A549 (cell line): ENCODE data around the gene ARHGAP28. TPM values are rescaled to one million over a fixed set of nuclear protein-coding genes. Genes with fewer than 3 reads are reported as not detected.

ENCODE experiments used
- ATAC-seq, 2 experiments: fragments of 200-7000 bp in 1 of 2; fragments of >200 bp in 1 of 2; cut with Nextera tagmentation in 1 of 2; cut with Tn5 transposase in 1 of 2; 3 replicates each; pipeline versions ENCODE4 v1.8.0 to v1.9.1; 2018 to 2020; ENCODE audit warnings: mild to moderate bottlenecking in 1 of 2, moderate library complexity in 1 of 2
- CTCF ChIA-PET: fragments of 300-600 bp; sonication (Branson Sonifier 250); formaldehyde crosslinking; extraction: SDS; loops from one replicate; lab custom pipeline; 2021; ENCODE audit warnings: antibody characterized with exemption, inconsistent platforms; lab: Yijun Ruan, JAX
- POLR2A ChIA-PET: fragments of 350-600 bp; formaldehyde crosslinking; extraction: SDS; loops from one replicate; lab custom pipeline; 2021; ENCODE audit warnings: antibody characterized with exemption, inconsistent platforms; lab: Yijun Ruan, JAX
- DNase-seq, 2 experiments: peaks; one replicate each; pipeline versions ENCODE4 v3.0.0 to v3.0.0-alpha.2; 2011 to 2016; ENCODE audit warnings: low read depth in 1 of 2, low spot score in 1 of 2
- FAIRE-seq: peaks from 2 replicates; lab custom pipeline; 2011; peaks lifted over from hg19 to GRCh38; lab: Jason Lieb, UNC
- H3K27ac ChIP-seq, 2 experiments: fragments of >200 bp; sonication (Bioruptor Twin); formaldehyde crosslinking; 3 replicates each; pipeline ENCODE4 v1.5.1; 2016 to 2017
- H3K4me1 ChIP-seq: fragments of >200 bp; sonication (Bioruptor Twin); formaldehyde crosslinking; 3 replicates; pipeline ENCODE4 v1.6.1; 2016
- H3K4me2 ChIP-seq: fragments of >200 bp; sonication (Bioruptor Twin); formaldehyde crosslinking; 3 replicates; pipeline ENCODE4 v1.6.1; 2016
- H3K4me3 ChIP-seq: fragments of >200 bp; sonication (Bioruptor Twin); formaldehyde crosslinking; 3 replicates; pipeline ENCODE4 v1.5.1; 2016
- H3K9me3 ChIP-seq: fragments of >200 bp; sonication (Bioruptor Twin); formaldehyde crosslinking; 3 replicates; pipeline ENCODE4 v1.6.1; 2016
- BHLHE40 ChIP-seq: IDR thresholded peaks from 2 replicates; pipeline ENCODE4 v1.6.1; 2012; ENCODE audit warnings: low read depth, low read length, inconsistent platforms
- CBX8 ChIP-seq: fragments of 200-600 bp; sonication (generic); IDR thresholded peaks from 2 replicates; pipeline ENCODE4 v1.6.1; 2016
- CHD4 ChIP-seq: fragments of 200-600 bp; sonication (generic); IDR thresholded peaks from 2 replicates; pipeline ENCODE4 v1.6.1; 2016; ENCODE audit warnings: antibody characterized with exemption, mild to moderate bottlenecking, borderline replicate concordance
- E2F6 ChIP-seq: IDR thresholded peaks from 2 replicates; pipeline ENCODE4 v1.6.1; 2012; ENCODE audit warnings: low read depth, borderline replicate concordance
- ELK1 ChIP-seq: fragments of 150-350 bp; IDR thresholded peaks from 2 replicates; pipeline ENCODE4 v1.6.1; 2014; ENCODE audit warnings: low read depth, mild to moderate bottlenecking, low read length
- GATA3 ChIP-seq: IDR thresholded peaks from 2 replicates; pipeline ENCODE4 v1.6.1; 2012; ENCODE audit warnings: borderline replicate concordance
- HES2 ChIP-seq: fragments of >200 bp; sonication (Bioruptor Twin); formaldehyde crosslinking; IDR thresholded peaks from 2 replicates; pipeline ENCODE4 v1.6.1; 2016
- HMGXB4 ChIP-seq: fragments of 250-450 bp; sonication (Bioruptor Pico); IDR thresholded peaks from 2 replicates; pipeline ENCODE4 v1.5.0; 2021; ENCODE audit warnings: mild to moderate bottlenecking, moderate library complexity, borderline replicate concordance
- HOXA7 ChIP-seq: fragments of 250-450 bp; sonication (Bioruptor Pico); IDR thresholded peaks from 2 replicates; pipeline ENCODE4 v1.5.0; 2020; ENCODE audit warnings: mild to moderate bottlenecking, moderate library complexity
- HOXB13 ChIP-seq: fragments of 250-450 bp; sonication (Bioruptor Pico); IDR thresholded peaks from 2 replicates; pipeline ENCODE4 v1.5.0; 2020; ENCODE audit warnings: low read depth, mild to moderate bottlenecking, moderate library complexity
- JUN ChIP-seq, 2 experiments: fragments of >200 bp; sonication (Bioruptor Twin); formaldehyde crosslinking; IDR thresholded peaks; 2 replicates in 1 of 2; 3 replicates in 1 of 2; pipeline ENCODE4 v1.6.1; 2016 to 2017
- JUNB ChIP-seq: fragments of >200 bp; sonication (Bioruptor Twin); formaldehyde crosslinking; IDR thresholded peaks from 2 replicates; pipeline ENCODE4 v1.6.1; 2016
- KDM1A ChIP-seq: fragments of 200-600 bp; sonication (generic); IDR thresholded peaks from 2 replicates; pipeline ENCODE4 v1.6.1; 2016; ENCODE audit warnings: low read depth, mild to moderate bottlenecking
- MAZ ChIP-seq: fragments of 150-350 bp; IDR thresholded peaks from 2 replicates; pipeline ENCODE4 v1.6.1; 2014; ENCODE audit warnings: antibody characterized with exemption, low read depth, low read length, borderline replicate concordance
- MYC ChIP-seq: IDR thresholded peaks from 2 replicates; pipeline ENCODE4 v1.6.1; 2012; ENCODE audit warnings: mild to moderate bottlenecking, inconsistent platforms, low read length, improper control_type of control experiment, borderline replicate concordance
- NFE2L2 ChIP-seq: fragments of 150-350 bp; conservative IDR thresholded peaks from 2 replicates; pipeline ENCODE4 v1.6.1; 2014; ENCODE audit warnings: low read length
- POLR2A ChIP-seq: IDR thresholded peaks from 2 replicates; pipeline ENCODE4 v1.6.1; 2012; ENCODE audit warnings: mild to moderate bottlenecking, low read length
- POLR2AphosphoS2 ChIP-seq: conservative IDR thresholded peaks from 2 replicates; pipeline ENCODE4 v1.6.1; 2012; ENCODE audit warnings: low read length, improper control_type of control experiment, inconsistent platforms
- RNF2 ChIP-seq: fragments of 200-600 bp; sonication (generic); IDR thresholded peaks from 2 replicates; pipeline ENCODE4 v1.6.1; 2016; ENCODE audit warnings: low read depth, mild to moderate bottlenecking, antibody characterized with exemption, moderate library complexity, borderline replicate concordance
- TFCP2L1 ChIP-seq: fragments of 250-450 bp; sonication (Bioruptor Pico); IDR thresholded peaks from 2 replicates; pipeline ENCODE4 v1.5.0; 2021; ENCODE audit warnings: mild to moderate bottlenecking
- ZC3H11A ChIP-seq: fragments of 450-650 bp; IDR thresholded peaks from 2 replicates; pipeline ENCODE4 v1.6.1; 2014; ENCODE audit warnings: antibody characterized with exemption, mild to moderate bottlenecking
- ZFP36 ChIP-seq: fragments of 450-650 bp; IDR thresholded peaks from 2 replicates; pipeline ENCODE4 v1.6.1; 2014; ENCODE audit warnings: borderline replicate concordance; ENCODE audit not compliant: partially characterized antibody
- ZNF302 ChIP-seq: fragments of 250-450 bp; sonication (Bioruptor Pico); IDR thresholded peaks from 2 replicates; pipeline ENCODE4 v1.9.0; 2021; ENCODE audit warnings: inconsistent platforms, mild to moderate bottlenecking, moderate library complexity
- WGBS: methylation state at CpG from one replicate; pipeline ENCODE4 v1.1.6; 2017; ENCODE audit errors: missing lambda C conversion rate; 5-methylcytosine and 5-hydroxymethylcytosine counted together
- polyA plus RNA-seq, 4 experiments: library from polyadenylated mRNA; depleted of rRNA in 3 of 4; stranded (reverse); fragments of >200 nt; fragmentation: RNase III in 1 of 4; extraction: RNeasy Plus Mini Kit Qiagen cat#74134 plus additional on column Dnase treatment in 1 of 4; gene quantifications; 2 replicates in 3 of 4; 3 replicates in 1 of 4; pipeline ENCODE4 v1.2.3, GENCODE V29; 2011 to 2017

Gene ARHGAP28
- polyA plus RNA-seq, 2 of the 4 experiments (the other 2 are of a cell fraction): 0.13 to 0.17 TPM

- POLR2A ChIA-PET: no interaction called here
- CTCF ChIA-PET: interaction anchor here (1.2 kb wide), 1 partner anchor 19 kb away, joined by 3 read pairs; no protein-coding TSS in a partner anchor
- Histone ChIP-seq H3K4me3 (no peak overlapping the region), H3K9me3 (no peaks in the 10 kb centered on the region), H3K4me1 (no peaks in the 10 kb centered on the region), H3K27ac (no peak overlapping the region), H3K4me2 (no peak overlapping the region)
- FAIRE-seq (no peak), DNase-seq (no peak), ATAC-seq (no peak)
- WGBS: 49% methylated on average over 3 of the region's 3 CpGs
- TF ChIP-seq JUNB (no peak), BHLHE40 (no peak), TFCP2L1 (CRISPR knock-in tag) (no peak), MAZ (no peak), CBX8 (no peak), POLR2A (no peak), ZC3H11A (no peak), HOXA7 (CRISPR knock-in tag) (no peak), POLR2AphosphoS2 (no peak), ZNF302 (CRISPR knock-in tag) (no peak), JUN (IDR thresholded peaks at IDR 0.05) (no peak), HMGXB4 (CRISPR knock-in tag) (no peak), HOXB13 (CRISPR knock-in tag) (no peak), ELK1 (no peak)
- TF ChIP-seq, all 56 proteins: peak for 0
Measured at GRCh38 chr18:6777509-6777908, 48.0 kb downstream of the ARHGAP28 start.

- no peak overlapping the region for H3K4me3 ChIP-seq
- H3K9me3 ChIP-seq: no peaks in the 10 kb centered on the region
- ChIA-PET CTCF (no interaction called here), POLR2A (no interaction called here)
- no peak for DNase-seq
- no peak overlapping the region for H3K27ac ChIP-seq
- 27% methylated on average over 5 of the region's 5 CpGs for WGBS
- TF ChIP-seq RNF2 (no peak), CHD4 (no peak), NFE2L2 (no peak), KDM1A (no peak), ZFP36 (no peak), ELK1 (no peak), HES2 (no peak), E2F6 (no peak), GATA3 (no peak), MYC (no peak), CBX8 (no peak)
- TF ChIP-seq, all 56 proteins: peak for 0
- ATAC-seq (no peak), FAIRE-seq (no peak)
- Histone ChIP-seq H3K4me2 (no peak overlapping the region), H3K4me1 (no peaks in the 10 kb centered on the region)
Measured at GRCh38 chr18:6778459-6779247, 49.1 kb downstream of the ARHGAP28 start.
